ENCODE results near the gene C16orf54.
"Not testable (repeated sequence)": the region's sequence is repeated elsewhere in the genome, so short reads cannot be mapped to it uniquely, and the experiment has no call there.

DNA sequence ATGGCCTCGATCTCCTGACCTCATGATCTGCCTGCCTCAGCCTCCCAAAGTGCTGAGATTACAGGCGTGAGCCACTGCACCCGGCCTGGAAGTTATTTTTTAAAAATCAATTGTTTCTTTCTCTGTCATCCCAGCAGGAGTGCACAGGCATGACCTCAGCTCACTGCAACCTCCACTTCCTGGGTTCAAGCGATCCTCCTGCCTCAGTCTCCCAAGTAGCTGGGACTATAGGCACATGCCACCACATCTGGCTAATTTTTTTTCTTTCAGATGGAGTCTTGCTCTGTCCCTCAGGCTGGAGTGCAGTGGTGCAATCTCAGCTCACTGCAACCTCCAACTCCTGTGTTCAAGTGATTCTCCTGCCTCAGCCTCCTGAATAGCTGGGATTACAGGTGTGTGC lies 41.4 kb upstream of the C16orf54 start:
- TF ChIP-seq, protein P1, sequence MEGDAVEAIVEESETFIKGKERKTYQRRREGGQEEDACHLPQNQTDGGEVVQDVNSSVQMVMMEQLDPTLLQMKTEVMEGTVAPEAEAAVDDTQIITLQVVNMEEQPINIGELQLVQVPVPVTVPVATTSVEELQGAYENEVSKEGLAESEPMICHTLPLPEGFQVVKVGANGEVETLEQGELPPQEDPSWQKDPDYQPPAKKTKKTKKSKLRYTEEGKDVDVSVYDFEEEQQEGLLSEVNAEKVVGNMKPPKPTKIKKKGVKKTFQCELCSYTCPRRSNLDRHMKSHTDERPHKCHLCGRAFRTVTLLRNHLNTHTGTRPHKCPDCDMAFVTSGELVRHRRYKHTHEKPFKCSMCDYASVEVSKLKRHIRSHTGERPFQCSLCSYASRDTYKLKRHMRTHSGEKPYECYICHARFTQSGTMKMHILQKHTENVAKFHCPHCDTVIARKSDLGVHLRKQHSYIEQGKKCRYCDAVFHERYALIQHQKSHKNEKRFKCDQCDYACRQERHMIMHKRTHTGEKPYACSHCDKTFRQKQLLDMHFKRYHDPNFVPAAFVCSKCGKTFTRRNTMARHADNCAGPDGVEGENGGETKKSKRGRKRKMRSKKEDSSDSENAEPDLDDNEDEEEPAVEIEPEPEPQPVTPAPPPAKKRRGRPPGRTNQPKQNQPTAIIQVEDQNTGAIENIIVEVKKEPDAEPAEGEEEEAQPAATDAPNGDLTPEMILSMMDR (IDR thresholded peaks at IDR 0.05): not testable (repeated sequence)
- not testable (repeated sequence) for TF ChIP-seq POLR2A (IDR thresholded peaks at IDR 0.05)
